GM21825 (cell line): ENCODE results near the gene DIDO1.

Experiments
- ATAC-seq: cut with Tn5 transposase; IDR thresholded peaks from one replicate; pipeline ENCODE4 v1.9.1; 2021; ENCODE audit warnings: mild to moderate bottlenecking, moderate library complexity; ENCODE audit not compliant: unreplicated experiment

The DIDO1 gene

GRCh38 chr20:62951896-62952372 is 25.6 kb upstream of the DIDO1 start:
- ATAC-seq, result no peak

GRCh38 chr20:62951143-62951895 is 25.0 kb upstream of the DIDO1 start:
- ATAC-seq, result no peak

- no peak for ATAC-seq
These were observed 24.4 kb upstream of the DIDO1 start for GRCh38 chr20:62950741-62951140.

GRCh38 chr20:62949962-62950361 is 23.7 kb upstream of the DIDO1 start:
- no peak for ATAC-seq

GRCh38 chr20:62949153-62949821 is 23.0 kb upstream of the DIDO1 start:
- ATAC-seq, result no peak

GRCh38 chr20:62947532-62948300 is 21.4 kb upstream of the DIDO1 start:
- no peak for ATAC-seq

GRCh38 chr20:62946918-62947317 is 20.6 kb upstream of the DIDO1 start:
- ATAC-seq, result no peak

- ATAC-seq, result no peak
These were observed 19.6 kb upstream of the DIDO1 start for GRCh38 chr20:62945771-62946339.

- no peak for ATAC-seq
These were observed 18.4 kb upstream of the DIDO1 start for GRCh38 chr20:62944746-62945145.

- no peak for ATAC-seq
These were observed 17.9 kb upstream of the DIDO1 start for GRCh38 chr20:62944184-62944583.

GRCh38 chr20:62943396-62943795 is 17.1 kb upstream of the DIDO1 start:
- ATAC-seq, result no peak

GRCh38 chr20:62942456-62942855 is 16.2 kb upstream of the DIDO1 start:
- no peak for ATAC-seq

- ATAC-seq, result no peak
These were observed 15.5 kb upstream of the DIDO1 start for GRCh38 chr20:62941792-62942191.

GRCh38 chr20:62940875-62941274 is 14.6 kb upstream of the DIDO1 start:
- no peak for ATAC-seq

GRCh38 chr20:62938105-62938888 is 12.0 kb upstream of the DIDO1 start, which contains the start of gene GID8:
GID8 (plus strand) TSS chr20:62938147; CDS start chr20:62941503, 3,356 bp downstream.
- peak; percentile 43 for ATAC-seq

GRCh38 chr20:62937268-62938104 is 11.2 kb upstream of the DIDO1 start:
- ATAC-seq, result peak; percentile 76

GRCh38 chr20:62935968-62936585 is 9.8 kb upstream of the DIDO1 start:
- no peak for ATAC-seq

GRCh38 chr20:62935204-62935967 is 9.1 kb upstream of the DIDO1 start:
- no peak for ATAC-seq
